Prostate gland (tissue), 2 donors: ENCODE measurements around the gene C21orf58.

Experiments
- POLR2A ChIP-seq: fragments of 450-650 bp; IDR thresholded peaks from one replicate; pipeline ENCODE4 v1.6.1; 2016; ENCODE audit warnings: antibody characterized with exemption, mild to moderate bottlenecking
- TF ChIP-seq, protein P1 (sequence below), 4 experiments: fragments of 200-600 bp in 2 of 4; fragments of 450-650 bp in 2 of 4; sonication (generic) in 2 of 4; IDR thresholded peaks; 1 replicate in 3 of 4; 2 replicates in 1 of 4; pipeline ENCODE4 v1.5.1; 2016 to 2019; ENCODE audit warnings: antibody characterized with exemption in 4 of 4, mild to moderate bottlenecking in 2 of 4, moderate library complexity in 2 of 4

DNA sequence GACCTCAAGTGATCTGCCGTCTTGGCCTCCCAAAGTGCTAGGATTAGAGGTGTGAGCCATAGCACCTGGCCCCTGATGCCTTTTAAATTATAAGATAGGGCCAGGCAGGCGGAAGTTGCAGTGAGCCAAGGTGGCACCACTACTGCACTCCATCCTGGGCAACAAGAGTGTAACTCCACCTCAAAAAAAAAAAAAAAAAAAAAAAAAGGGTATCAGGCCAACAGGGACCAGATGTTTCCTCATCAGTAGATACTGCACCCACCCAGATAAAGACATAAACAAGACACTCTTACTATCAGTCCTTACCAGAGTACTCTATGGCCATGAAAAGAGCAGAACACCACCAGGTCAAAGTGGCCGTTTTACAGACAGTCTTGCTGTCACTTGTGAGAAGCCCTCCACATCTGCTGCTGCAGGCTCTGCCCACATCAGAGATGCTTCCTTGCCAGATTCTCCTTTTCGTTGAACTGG is 3.3 kb downstream of the C21orf58 start:
- TF ChIP-seq, protein P1, sequence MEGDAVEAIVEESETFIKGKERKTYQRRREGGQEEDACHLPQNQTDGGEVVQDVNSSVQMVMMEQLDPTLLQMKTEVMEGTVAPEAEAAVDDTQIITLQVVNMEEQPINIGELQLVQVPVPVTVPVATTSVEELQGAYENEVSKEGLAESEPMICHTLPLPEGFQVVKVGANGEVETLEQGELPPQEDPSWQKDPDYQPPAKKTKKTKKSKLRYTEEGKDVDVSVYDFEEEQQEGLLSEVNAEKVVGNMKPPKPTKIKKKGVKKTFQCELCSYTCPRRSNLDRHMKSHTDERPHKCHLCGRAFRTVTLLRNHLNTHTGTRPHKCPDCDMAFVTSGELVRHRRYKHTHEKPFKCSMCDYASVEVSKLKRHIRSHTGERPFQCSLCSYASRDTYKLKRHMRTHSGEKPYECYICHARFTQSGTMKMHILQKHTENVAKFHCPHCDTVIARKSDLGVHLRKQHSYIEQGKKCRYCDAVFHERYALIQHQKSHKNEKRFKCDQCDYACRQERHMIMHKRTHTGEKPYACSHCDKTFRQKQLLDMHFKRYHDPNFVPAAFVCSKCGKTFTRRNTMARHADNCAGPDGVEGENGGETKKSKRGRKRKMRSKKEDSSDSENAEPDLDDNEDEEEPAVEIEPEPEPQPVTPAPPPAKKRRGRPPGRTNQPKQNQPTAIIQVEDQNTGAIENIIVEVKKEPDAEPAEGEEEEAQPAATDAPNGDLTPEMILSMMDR (IDR thresholded peaks at IDR 0.05) = no peak
- TF ChIP-seq POLR2A = no peak
